NCI-H2196 (cell line): Measurements from ENCODE around the gene WWOX.

Experiments used
- DNase-seq: peaks from one replicate; lab custom pipeline; 2025; ENCODE audit not compliant: unreplicated experiment; lab: John Stamatoyannopoulos, UW

Gene WWOX

DNA sequence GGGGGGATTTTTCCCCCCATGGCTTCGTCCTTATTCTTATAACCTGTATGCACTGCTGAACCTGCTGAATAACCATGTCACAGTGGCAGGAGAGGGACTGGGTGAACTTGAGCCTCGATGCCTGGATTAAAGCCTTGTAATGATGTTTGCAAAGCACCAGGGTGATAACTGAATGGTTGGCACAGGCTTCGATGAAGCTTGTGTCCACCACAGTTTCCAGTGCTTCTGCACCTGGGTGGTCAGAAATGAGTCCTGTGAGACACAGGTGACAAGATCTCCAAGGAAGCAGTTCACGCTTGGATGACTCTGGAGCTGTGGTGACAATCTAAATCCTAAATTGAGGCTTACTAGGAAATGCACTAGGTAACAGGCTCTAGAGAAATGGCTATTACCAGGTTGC, 771.8 kb downstream of the WWOX start:
- no peak for DNase-seq

DNA sequence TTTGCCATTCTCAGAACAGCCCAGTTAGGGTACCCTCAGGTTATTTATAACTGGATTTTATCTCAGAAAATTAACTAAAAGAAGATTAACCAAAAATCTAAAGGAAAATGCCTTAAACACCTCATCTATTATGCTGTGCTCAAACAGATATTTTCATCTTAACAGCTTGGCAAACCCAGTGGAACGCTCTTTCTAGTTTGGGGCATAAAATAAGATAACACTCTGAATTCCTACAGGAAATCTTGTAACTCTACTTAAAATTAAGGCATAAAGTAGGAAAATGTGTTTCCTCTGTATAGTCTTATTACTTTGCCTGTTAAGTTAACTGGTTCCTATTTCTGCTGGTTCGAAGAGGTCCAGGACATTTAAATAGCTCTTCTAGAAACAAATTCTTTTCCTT, 777.2 kb downstream of the WWOX start:
- DNase-seq: no peak

DNA sequence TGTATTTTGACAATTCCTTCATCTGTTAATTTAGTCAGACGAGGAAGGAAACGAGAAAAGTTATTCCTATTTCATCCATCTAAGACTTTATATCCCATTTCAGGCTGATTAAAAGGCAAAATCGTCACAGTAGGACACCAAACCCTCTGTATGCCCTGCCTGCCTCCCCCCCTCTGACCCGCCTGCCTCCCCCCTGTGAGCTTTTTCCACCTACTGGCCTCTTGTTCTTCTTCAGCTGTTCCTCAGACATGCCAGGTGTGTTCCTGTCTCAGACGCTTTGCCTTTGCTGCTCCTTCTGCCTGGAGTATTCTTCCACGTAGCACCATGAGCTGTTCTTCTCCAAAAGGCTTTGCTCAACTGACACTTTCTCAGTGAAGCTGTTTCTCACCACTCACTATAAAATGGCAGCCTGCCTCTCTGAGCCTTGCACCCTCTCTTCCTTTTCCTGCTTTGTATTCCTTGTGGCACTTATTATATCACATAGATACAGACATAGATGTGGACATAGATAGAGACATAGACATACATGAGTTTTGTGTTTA, 777.7 kb downstream of the WWOX start:
- DNase-seq: no peak

DNA sequence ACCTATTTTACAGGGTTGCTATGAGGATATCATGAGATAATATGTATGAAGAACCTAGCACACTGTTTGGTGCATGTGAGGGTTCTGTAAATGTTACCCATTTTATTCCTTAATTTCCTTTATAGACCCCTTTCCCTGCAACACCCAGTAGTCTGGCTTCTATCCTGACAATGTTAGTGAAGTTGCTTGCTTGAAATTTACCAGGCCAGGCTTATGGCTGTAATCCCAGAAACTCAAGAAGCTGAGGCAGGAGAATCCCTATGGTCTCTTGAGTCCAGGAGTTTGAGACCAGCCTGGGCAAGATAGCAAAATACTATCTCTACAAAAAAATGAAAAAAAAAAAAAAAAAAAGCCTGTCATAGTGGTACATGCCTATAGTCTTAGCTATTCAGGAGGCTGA, 779.1 kb downstream of the WWOX start:
- DNase-seq: no peak

DNA sequence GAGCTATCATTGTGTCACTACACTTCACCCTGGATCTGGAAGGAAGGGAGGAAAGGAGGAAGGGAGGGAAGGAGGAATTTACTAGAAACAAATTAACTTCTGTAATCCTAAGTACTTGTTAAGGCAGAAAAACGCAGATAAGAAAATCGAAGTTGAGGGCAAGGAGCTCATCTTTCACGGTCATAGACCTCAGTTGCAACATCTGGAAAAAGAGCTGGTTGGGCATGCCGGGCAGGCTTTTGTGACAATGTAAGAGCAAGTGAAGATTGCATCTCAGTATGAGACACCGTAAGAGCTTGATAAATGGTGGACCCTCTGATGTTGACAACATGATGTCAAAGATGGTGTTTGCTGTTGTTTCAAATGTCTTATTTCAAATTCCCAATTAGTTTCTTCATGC, 779.6 kb downstream of the WWOX start:
- DNase-seq: no peak

DNA sequence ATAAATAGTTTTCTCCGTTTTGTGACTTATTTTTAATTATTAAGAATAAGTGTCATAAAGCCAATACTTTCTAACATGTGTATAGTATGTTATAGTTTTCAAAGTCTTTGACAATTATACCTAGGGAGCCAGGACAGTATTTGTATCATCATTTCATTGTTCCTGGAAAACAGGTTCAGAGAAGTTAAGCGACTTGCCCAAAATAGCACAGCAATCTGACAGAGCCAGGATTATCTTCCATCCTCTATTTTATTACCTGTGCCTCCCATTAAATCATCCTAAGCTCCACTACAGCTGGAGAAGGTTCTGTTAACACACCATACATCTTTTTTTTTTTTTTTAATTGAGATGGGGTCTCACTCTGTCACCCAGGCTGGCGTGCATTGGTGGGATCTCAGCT, 782.7 kb downstream of the WWOX start:
- no peak for DNase-seq

DNA sequence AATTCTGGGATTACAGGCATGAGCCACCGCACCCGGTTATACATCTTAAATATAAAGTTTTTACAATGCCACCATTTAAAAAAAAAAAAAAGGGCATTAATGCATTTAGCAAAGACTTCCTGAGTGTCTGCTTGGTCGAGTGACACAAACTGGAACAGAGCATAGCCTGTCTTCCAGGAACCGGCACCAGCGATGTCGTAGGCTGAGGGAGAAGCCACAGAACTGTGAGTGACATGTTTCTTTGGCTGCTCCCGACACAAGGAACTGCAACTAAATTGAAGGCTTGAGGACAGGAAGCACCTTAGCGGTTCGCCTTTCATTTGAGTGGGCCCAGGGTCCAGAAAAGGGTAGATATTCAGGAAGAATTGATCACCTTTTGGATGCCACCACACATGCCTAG, 783.3 kb downstream of the WWOX start:
- DNase-seq: no peak

DNA sequence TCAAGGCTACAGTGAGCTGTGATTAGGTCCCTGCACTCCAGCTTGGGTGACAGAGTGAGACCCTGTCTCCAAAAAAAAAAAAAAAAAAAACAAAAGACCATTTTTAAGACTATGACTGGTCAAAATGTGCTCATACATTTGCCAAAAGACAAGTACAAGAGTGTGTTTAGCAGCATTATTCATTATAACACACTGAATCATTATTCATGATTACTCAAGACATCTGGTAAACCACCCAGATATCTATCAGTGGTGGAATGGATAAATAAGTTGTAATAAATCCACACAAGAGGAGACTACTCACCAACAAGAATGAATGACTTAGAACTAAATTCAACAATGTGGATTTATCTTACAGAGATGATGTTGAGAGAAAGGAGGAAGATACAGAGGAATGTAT, 784.8 kb downstream of the WWOX start:
- no peak for DNase-seq

DNA sequence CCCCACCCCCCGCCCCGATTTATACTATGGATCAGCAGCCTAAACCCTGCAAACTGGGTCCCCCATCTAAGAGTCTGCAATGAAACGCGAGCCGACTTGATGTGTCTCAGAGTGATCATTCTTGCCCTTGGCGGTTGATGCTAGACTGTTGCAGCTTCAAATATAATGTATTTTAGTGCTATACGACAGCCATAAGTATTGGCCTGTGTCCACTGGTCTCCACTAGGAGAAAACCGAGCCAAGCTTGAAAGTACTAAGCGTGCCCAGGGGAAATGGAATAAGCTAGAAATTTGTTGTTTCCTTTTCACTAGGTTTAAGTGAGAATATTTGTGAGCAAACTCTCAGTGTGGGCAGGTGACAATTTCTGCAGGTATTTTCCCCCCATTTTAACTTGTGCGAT, 789.9 kb downstream of the WWOX start:
- no peak for DNase-seq

DNA sequence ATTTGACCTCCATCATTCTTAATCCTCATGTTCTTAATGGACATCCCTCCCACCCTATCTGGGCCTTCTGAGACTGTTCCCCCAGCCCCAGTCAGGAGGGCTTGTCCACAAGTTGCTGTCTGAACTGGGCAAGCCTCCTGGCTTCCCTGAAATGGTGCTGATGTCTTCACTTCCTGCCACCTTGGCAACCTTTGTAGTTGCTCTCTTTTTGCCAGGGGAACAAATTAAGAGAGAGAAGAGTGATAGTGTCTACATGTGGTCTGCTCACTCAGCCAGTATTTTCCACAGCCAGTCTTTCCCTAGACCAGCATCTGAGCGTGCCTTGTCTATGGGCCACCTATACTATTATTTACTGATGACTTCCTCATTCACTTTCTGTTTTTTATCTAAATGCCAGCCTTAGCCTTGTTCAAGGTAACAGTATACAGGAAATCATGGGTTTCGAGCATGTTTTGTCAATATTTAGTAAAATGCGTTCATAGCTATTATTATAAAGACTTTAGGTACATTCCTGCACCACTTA, 791.0 kb downstream of the WWOX start:
- no peak for DNase-seq

DNA sequence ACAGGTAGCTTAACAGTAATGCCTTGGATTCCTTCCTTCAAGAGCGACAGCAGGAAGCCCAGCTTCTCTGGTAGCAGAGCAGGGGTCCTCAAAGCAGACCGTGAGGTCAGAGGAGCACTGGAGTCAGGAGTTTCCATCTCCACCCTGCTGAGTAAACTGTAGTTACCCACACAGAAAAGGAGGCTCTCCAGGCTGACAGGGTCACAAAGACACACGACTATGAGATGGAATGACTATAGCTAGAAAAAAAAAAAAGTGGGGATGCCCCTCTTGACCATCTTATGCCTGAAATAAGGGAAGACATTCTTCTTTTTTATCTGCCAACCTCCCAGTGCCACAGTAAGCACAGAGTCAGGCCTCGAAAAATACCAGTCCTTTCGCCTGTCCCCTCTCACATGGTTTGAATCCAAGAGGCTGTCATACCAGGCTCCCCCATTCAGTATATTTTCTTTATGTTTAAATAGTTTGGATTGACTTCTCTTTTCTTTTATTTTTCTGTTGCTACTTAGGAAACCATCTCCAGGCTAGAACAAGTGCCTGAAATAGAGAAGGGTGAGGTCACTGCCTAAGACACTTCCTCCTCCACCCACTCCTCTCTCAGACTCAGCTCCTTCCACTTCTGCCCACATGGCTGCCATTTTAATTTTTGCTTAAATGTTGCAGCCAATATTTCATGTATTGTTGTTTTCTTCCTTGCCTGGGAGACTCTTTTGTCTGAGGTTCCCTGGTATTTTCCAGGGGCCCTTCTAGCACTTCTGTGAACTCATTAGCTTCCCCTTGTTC, 793.7 kb downstream of the WWOX start:
- DNase-seq: no peak

DNA sequence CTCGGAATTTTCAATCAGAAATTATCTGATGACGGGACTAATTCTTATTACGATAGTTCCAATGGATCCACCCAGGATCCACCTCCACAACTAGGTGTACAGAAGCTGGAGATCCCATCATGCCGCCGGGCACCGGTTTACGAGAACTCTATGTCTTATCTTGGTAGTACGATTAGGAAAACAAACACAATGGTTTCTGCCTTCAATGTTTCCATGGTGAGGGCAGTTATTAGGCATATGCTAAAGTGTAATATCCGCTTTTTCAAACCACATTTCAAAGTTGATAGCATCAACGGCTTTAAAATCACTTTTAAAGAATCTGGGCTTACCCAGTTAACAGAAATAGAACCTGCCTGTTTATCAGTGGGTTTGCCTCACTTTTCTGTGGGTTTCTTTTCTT, 795.4 kb downstream of the WWOX start:
- no peak for DNase-seq

DNA sequence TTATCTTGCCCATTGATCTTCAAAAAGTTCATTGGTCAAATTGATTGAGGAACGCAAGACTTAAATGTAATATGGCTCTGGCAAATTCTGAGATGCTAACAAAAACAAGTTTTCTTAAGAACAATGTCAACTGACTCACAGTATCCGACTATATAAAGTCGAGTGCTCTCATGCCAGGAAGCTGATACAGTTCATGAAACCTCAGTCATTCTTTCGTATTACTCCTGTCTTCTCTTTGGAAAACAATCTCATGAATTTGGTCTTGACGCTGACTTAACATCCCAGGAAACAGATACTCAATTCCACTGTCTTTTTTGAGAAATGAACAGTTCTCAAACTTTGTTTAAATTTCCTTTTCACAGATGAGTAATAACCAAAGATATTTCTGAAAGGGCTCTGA, 796.2 kb downstream of the WWOX start:
- DNase-seq: no peak

DNA sequence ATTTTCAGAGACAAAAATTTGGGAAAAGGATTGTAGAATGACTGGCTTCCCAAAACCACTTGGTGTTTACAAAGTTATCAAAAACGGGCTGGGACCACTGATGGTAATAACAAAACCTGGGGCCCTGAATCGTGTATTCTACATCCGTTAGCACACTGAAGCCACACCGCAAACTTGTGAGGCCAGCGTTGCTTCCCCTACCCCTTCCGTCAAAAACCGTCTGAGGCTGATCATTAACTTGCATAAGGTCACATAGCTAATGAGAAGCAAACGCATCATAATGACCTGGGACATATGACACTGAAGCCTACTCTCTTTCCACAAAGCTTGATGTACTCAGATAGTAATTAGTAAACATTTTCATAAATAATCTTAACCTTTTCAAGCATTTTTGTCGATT, 796.8 kb downstream of the WWOX start:
- DNase-seq: no peak

DNA sequence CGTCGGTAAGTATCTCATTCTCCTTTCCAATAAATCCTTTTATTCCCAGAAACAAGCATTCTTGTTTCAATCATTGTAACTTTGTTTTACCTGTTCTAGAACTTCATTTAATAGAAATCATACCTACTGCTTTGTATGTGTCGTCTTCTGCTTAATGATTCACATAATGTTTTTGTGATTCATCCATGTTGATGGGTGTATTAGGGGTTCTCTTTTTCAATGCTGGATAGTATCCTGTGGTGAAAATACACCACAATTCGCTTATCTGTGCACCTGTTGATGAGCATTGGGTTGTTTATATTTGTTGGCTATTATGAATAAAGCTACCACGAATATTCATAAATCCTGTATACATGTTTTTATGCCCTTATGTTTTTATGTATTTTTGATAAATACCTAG, 797.8 kb downstream of the WWOX start:
- DNase-seq: no peak

DNA sequence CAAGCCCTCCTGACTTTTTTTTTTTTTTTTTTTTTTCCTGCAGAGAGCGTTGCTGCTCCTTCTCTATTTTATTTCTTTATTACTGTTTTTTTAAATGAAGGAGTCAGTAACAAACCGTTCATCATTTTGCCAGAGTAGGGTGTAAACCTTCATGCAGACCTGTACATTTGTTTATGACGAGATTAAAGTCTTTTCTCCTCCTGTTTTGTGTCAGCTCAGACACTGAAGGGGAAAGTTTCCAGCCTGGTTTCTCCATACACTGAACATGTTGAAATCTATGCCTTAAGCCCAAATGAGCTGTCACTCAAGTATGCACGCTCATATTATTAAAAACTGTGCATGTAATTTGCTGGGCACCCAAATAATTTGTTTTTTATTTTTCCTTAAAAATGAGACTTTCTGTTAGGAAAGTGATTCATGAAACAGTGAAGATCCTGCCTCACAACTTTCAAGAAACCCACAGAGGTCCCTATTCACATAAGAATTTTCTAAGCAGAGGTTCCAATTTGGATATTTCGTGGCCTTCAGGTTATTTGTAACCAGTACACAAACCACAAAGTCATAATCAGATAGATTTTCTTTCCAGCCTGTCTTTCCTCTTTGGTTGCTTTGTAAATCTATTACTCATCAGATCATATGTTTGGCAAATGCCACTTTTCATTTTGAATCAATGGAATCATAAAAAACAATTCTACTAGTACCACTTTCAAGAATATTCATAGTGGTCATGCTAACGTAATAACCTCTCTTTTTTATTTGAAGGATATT, 800.8 kb downstream of the WWOX start:
- DNase-seq: no peak

DNA sequence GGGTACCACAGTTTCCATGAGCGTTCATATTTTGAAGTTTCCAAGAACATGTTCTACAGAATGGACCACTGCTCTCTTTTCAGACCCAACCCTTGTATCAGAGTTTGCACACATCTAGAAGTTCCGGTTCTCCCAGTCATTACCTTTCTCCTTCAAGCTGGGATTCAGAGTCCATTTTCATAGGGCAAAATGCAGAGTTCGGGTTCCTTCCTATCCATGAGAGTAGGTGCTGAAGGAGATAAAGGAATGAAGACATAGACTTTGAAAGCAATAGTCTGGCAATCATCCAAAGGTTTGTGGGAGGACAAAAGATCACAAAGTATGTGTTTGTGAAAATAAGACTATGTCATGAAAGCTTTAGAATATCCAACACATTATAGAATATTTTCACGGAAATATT, 801.5 kb downstream of the WWOX start:
- no peak for DNase-seq

DNA sequence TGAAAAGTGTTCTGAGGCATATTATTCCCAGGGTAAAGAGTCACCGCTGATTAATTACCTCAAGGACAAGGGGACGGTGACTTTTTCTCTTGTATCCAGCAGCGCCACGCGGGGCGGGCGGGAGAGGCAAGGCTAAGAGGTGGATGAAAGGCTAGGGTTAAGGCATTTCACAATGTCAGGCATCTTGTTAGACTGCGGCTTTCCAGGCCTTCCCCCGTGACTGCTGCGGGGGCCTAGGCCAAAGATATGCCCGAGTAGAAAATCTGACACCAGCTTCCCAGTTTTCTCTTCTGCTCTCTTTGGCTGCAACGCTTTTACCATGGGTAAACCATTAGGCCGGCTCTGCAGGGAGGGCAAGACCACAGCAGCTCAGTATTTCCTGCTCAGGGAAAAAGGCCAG, 802.9 kb downstream of the WWOX start:
- no peak for DNase-seq

DNA sequence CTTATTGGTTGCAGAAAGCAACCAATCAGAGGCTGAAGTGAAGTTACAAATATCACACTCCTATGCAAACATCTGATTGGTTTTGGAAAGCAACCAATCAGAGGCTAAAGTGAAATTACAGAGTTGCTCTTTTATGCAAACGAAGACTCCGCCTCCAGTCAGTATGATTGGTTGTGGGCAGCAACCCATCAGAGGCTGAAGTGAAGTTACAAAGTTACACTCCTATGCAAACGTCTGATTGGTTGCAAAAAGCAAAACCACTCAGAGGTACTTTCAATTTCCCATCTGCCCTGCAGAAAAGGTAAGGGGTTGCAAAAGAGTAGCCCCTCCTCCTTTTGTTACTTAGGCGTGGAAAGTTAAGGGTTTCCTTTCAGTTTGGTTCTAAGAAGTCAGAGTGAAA, 803.8 kb downstream of the WWOX start:
- DNase-seq: no peak

DNA sequence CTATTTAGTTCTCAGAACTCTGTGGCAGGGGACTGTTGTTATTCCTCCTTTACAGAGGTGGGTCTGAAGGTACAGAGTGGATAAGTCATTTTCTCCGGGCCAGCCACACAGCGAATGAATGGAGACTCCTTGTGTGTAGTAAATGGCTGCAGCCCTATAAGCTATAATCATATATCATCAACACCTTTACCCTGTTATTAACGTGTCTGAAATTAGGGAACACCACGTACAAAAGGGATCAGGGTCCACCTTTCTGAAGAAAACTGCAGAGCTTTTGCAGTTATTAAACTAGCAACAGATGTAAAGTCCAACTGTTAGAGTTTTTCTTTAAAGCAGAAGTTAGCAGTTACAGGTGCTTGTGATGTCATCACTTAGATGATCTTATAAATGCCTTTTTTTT, 804.4 kb downstream of the WWOX start:
- DNase-seq: no peak

DNA sequence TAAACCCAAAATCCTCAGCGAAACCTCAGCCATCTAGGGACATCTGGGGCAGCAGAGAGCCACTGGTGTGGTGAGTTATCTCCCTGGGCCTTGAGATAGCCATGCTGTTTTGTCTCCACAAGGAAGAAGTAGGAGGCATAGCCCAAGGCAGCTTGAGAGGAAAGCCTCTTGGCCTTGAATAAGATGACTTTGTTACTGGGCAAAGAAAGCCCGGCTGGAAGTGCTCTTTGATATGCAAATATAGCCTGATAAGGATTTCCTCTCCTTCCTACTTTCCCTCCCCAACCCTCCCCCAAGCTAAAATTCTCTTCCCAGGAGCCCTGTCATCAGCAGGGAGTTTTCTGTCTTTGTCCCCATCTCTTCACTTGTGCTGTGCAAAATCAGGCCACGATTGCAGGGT, 806.7 kb downstream of the WWOX start:
- DNase-seq: no peak

DNA sequence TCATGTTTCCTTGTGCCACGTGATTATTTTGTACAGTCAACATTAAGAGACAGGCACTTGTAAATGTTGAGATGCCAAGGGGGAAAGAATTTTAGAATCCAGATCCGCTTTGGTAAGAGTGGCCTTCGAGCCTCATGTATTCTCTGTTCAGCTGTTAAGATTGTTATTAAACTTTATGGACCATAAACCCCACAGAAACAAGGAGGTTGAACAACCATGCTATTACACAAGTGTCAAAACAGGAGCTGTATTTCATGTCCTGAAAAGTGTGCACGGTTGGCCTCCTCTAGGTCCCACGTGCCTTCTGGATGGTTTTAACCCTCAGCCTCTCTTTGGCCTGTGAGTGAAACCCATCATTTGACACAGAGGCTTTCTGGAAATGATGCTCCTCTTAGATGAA, 809.8 kb downstream of the WWOX start:
- DNase-seq: no peak
